Activated naive CD4-positive, alpha-beta T cell (primary cell): Measurements from ENCODE around the gene KDM2B.
"Not testable (repeated sequence)": the region's sequence is repeated elsewhere in the genome, so short reads cannot be mapped to it uniquely, and the experiment has no call there.

Experiments used
- DNase-seq, 4 experiments: peaks; one replicate each; lab custom pipeline; 2025; lab: John Stamatoyannopoulos, UW

KDM2B gene

GRCh38 chr12:121384891-121385290 is 195.9 kb downstream of the KDM2B start:
- DNase-seq: not testable (repeated sequence)

- no peak for DNase-seq
These were observed 197.2 kb downstream of the KDM2B start for GRCh38 chr12:121383601-121384021.

GRCh38 chr12:121379945-121380344 is 200.9 kb downstream of the KDM2B start:
- DNase-seq: no peak
